ENCODE measurements around the gene METTL15. TPM values are rescaled to one million over a fixed set of nuclear protein-coding genes. Genes with fewer than 3 reads are reported as not detected.

METTL15 gene
- total RNA-seq, 1 experiment from 2014 or later: 9.1 TPM

GRCh38 chr11:28110108-28110820, 2.1 kb downstream of the METTL15 start:
- H3K4me1 Mint-ChIP-seq: peaks cover 28 to 34% of the 10 kb centered on the region in 2 experiments

More at GRCh38 chr11:28110108-28110820, 2.1 kb downstream of the METTL15 start:
- Histone ChIP-seq H2BK120ac (ENCODE audit: low read depth, low read length, poor library complexity, severe bottlenecking) (no peak overlapping the region), H3K56ac (ENCODE audit: insufficient read length, low read depth, low read length) (no peak overlapping the region), H3K79me1 (ENCODE audit: insufficient read depth, low read depth, low read length, poor library complexity, severe bottlenecking) (no peaks in the 10 kb centered on the region), H3K4ac (ENCODE audit: low read depth, low read length) (no peak overlapping the region), H3K4me1 (ENCODE audit: insufficient read depth, low read length) (no peaks in the 10 kb centered on the region), H2BK5ac (ENCODE audit: insufficient read length, low read length) (no peak overlapping the region), H3K23ac (ENCODE audit: insufficient read length, low read depth, low read length) (no peak overlapping the region), H3K79me2 (ENCODE audit: insufficient read depth, low read length) (peaks cover 6% of the 10 kb centered on the region; the same call in 1 of the 2 replicates), H2AK5ac (ENCODE audit: insufficient read length, low read length) (no peak overlapping the region), H4K5ac (ENCODE audit: insufficient read length, low read depth, low read length) (no peak overlapping the region), H3K23me2 (ENCODE audit: insufficient read length, low read depth, low read length, poor library complexity, severe bottlenecking) (peaks cover 7% of the 10 kb centered on the region), H2BK12ac (ENCODE audit: insufficient read length, low read depth, low read length) (no peak overlapping the region), H4K20me1 (ENCODE audit: control insufficient read depth, insufficient read depth, insufficient read length) (no peaks in the 10 kb centered on the region), H3T11ph (ENCODE audit: low read length) (no peak overlapping the region), H2BK20ac (ENCODE audit: low read depth, low read length, poor library complexity, severe bottlenecking) (no peak overlapping the region), H3K4me2 (ENCODE audit: insufficient read depth, insufficient read length, low read length) (peak overlapping the region; percentile 75), H2AFZ (ENCODE audit: low read length) (no peak overlapping the region), H3K9me3 (ENCODE audit: control insufficient read depth, low read depth, low read length) (no peaks in the 10 kb centered on the region), H3K27ac (ENCODE audit: insufficient read length, low read depth, low read length) (no peak overlapping the region), H3K14ac (ENCODE audit: insufficient read depth, low read length) (no peak overlapping the region), H3K9ac (ENCODE audit: extremely low read depth, insufficient read length, low read length) (peak overlapping the region; percentile 82), H3K27me3 (ENCODE audit: insufficient read depth, low read length) (no peaks in the 10 kb centered on the region), H3K18ac (ENCODE audit: insufficient read length, low read depth, low read length) (peak overlapping the region; percentile 48), H2BK15ac (ENCODE audit: low read depth, low read length) (no peak overlapping the region), H4K8ac (replicated peaks; ENCODE audit: insufficient read length, low read depth, low read length) (no peak overlapping the region), H4K91ac (ENCODE audit: insufficient read length, low read depth, low read length) (no peak overlapping the region)
- no peaks in the 10 kb centered on the region for H3K27me3 Mint-ChIP-seq (ENCODE audit: low read depth)
- DNase-seq: peak; percentile 68
- no CpG with 5 or more reads among the region's 31 CpGs for WGBS (ENCODE audit: extremely low coverage, insufficient read length, low lambda C conversion rate)
- no peaks in the 10 kb centered on the region for H3K9me3 Mint-ChIP-seq
- peaks cover 0 to 15% (median 5%) of the 10 kb centered on the region in 3 experiments; a peak in 5 of 7 replicates for H3K36me3 Mint-ChIP-seq (ENCODE audit: insufficient read depth in 1 of 3, low read depth in 3 of 3)
- TF ChIP-seq CTCF (conservative IDR thresholded peaks at IDR 0.05): no peak
- H3K27ac Mint-ChIP-seq: peak overlapping the region; percentile 96 to 99 (median 97)
- peak overlapping the region; percentile 97 to 98 for H3K4me3 Mint-ChIP-seq
